SH-SY5Y (cell line): Measurements from ENCODE around the gene MTSS2.

Experiments used
- GATA2 ChIP-seq: IDR thresholded peaks from 2 replicates; pipeline ENCODE4 v1.6.1; 2011; ENCODE audit warnings: mild to moderate bottlenecking, low read depth, low read length
- GATA3 ChIP-seq: IDR thresholded peaks from 2 replicates; pipeline ENCODE4 v1.6.1; 2011; ENCODE audit warnings: low read depth, mild to moderate bottlenecking, low read length, moderate library complexity

GRCh38 chr16:70706948-70707465, 21.2 kb upstream of the MTSS2 start:
- TF ChIP-seq GATA2 (no peak), GATA3 (no peak)
